ENCODE measurements around the gene RNF138.
"Not testable (repeated sequence)": the region's sequence is repeated elsewhere in the genome, so short reads cannot be mapped to it uniquely, and the experiment has no call there.

Gene RNF138

GRCh38 chr18:32091724-32092421 lies at the start of gene RNF138:
Gene RNF138, plus strand, starts transcription at chr18:32091874. Its CDS starts 903 bp downstream, at chr18:32092777.
- peak; percentile 73 to 75 for DNase-seq (ENCODE audit: low read depth in 2 of 2)

- no peak for DNase-seq (ENCODE audit: low read depth in 2 of 2)
Observed at GRCh38 chr18:32042337-32042736, 49.3 kb upstream of the RNF138 start.

- no peak for DNase-seq (ENCODE audit: low read depth in 2 of 2)
Observed at GRCh38 chr18:32048507-32049091, 43.1 kb upstream of the RNF138 start.

- DNase-seq (ENCODE audit: low read depth in 2 of 2): peak; percentile 8 to 16
Observed at GRCh38 chr18:32049393-32050171, 42.1 kb upstream of the RNF138 start.

GRCh38 chr18:32056613-32057358 lies 34.9 kb upstream of the RNF138 start:
- no peak for DNase-seq (ENCODE audit: low read depth in 2 of 2)

GRCh38 chr18:32057624-32058165 lies 34.0 kb upstream of the RNF138 start:
- no peak for DNase-seq (ENCODE audit: low read depth in 2 of 2)

- no peak for DNase-seq (ENCODE audit: low read depth in 2 of 2)
Observed at GRCh38 chr18:32060026-32060425, 31.6 kb upstream of the RNF138 start.

GRCh38 chr18:32067375-32068167 lies 24.1 kb upstream of the RNF138 start:
- no peak for DNase-seq (ENCODE audit: low read depth in 2 of 2)

- no peak for DNase-seq (ENCODE audit: low read depth in 2 of 2)
Observed at GRCh38 chr18:32072321-32072720, 19.4 kb upstream of the RNF138 start.

GRCh38 chr18:32074206-32074605 lies 17.5 kb upstream of the RNF138 start:
- no peak for DNase-seq (ENCODE audit: low read depth in 2 of 2)

- DNase-seq (ENCODE audit: low read depth in 2 of 2): no peak
Observed at GRCh38 chr18:32078845-32079244, 12.8 kb upstream of the RNF138 start.

- no peak for DNase-seq (ENCODE audit: low read depth in 2 of 2)
Observed at GRCh38 chr18:32081881-32082280, 9.8 kb upstream of the RNF138 start.

- no peak for DNase-seq (ENCODE audit: low read depth in 2 of 2)
Observed at GRCh38 chr18:32083781-32084180, 7.9 kb upstream of the RNF138 start.

GRCh38 chr18:32086881-32087280 lies 4.8 kb upstream of the RNF138 start:
- no peak for DNase-seq (ENCODE audit: low read depth in 2 of 2)

GRCh38 chr18:32090831-32091230 lies 843 bp upstream of the RNF138 start:
- DNase-seq (ENCODE audit: low read depth in 2 of 2): not testable (repeated sequence)

- DNase-seq (ENCODE audit: low read depth in 2 of 2): no peak
Observed at GRCh38 chr18:32091325-32091723, 350 bp upstream of the RNF138 start.

- peak; percentile 99 for DNase-seq (ENCODE audit: low read depth in 2 of 2)
Observed at GRCh38 chr18:32092422-32093101, 888 bp downstream of the RNF138 start.

GRCh38 chr18:32093102-32093511 lies 1.4 kb downstream of the RNF138 start:
- DNase-seq (ENCODE audit: low read depth in 2 of 2): peak in 1 of 2 donors; percentile 13

- DNase-seq (ENCODE audit: low read depth in 2 of 2): no peak
Observed at GRCh38 chr18:32093523-32093922, 1.8 kb downstream of the RNF138 start.

GRCh38 chr18:32095192-32095899 lies 3.7 kb downstream of the RNF138 start:
- no peak for DNase-seq (ENCODE audit: low read depth in 2 of 2)
